HG02870 (cell line): ENCODE measurements around the gene ZC3H12C.
"Not testable (repeated sequence)": the region's sequence is repeated elsewhere in the genome, so short reads cannot be mapped to it uniquely, and the experiment has no call there.

Experiments
- ATAC-seq: cut with Tn5 transposase; IDR thresholded peaks from one replicate; pipeline ENCODE4 v1.9.1; 2021; ENCODE audit warnings: mild to moderate bottlenecking, moderate library complexity; ENCODE audit not compliant: unreplicated experiment

ZC3H12C gene

DNA sequence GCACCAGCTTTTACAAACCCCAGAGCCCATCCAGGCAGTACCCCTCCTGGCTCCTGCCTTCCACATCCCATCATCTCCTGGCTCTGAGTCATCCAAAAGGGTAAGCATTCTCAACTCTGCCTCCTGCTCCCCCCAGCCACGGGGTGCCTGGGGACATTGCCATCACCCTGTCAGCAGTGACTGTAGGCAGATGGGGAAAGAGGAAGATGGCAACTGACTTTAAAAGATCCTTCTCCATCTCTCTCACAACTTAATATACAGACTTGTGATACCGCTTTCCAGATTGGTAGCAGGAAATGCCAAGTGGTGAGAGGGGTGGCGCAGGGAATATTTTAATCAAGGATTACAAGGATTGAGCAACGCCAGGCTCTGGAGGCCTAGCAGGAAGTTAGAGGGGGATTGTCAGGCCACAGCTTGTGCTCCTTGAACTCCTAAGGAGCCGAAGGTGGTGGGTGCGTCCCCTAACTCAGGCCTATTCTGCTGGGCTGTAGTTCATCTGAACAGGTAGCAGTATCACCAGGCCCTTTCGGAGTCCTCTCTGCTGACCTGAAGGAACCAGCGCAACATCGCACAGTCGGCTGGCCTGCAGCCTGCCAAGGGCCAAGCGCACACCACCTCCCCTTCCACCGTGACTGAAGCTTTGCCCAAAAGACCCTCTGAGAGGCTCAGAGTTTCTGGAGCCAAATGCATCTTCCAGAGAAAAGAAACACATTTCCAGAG, 83.3 kb downstream of the ZC3H12C start:
- no peak for ATAC-seq

DNA sequence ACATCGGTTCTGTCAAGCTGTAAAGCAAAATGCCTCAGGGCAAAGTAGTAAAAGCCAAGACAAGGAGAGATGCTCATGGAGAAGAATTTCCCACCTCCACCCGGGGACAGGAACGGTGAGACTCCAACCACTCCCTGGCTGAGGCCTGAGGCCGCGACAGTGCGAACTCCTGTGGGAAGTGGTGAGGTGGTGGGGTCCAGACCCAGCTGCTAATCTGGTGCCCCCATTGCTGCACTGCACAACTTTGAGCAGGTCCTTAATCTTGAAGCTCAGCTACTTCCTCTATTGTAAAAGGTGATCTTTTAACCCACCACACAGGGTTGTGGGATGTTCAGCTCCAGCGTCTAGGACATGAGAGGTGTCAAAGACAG, 83.9 kb downstream of the ZC3H12C start:
- ATAC-seq, result no peak

DNA sequence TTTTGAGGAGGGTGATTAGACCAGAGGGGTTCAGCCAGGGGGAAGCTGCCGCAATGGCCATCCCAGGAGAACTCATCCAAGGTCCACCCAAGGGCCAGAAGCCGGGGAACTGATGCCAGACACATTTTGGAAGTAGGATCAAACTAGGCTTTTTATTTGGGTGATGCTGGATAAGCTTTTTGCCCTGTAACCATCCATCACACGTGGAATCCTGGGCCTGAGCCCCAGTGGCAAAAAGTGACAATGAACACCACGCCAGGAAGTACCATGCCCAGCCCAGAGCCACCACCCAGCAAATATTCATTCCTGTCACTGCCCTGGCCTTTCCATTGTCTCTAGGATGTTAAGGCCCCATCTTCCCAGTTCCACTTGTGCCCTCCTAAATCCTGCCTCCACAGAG, 85.9 kb downstream of the ZC3H12C start:
- ATAC-seq, result no peak

DNA sequence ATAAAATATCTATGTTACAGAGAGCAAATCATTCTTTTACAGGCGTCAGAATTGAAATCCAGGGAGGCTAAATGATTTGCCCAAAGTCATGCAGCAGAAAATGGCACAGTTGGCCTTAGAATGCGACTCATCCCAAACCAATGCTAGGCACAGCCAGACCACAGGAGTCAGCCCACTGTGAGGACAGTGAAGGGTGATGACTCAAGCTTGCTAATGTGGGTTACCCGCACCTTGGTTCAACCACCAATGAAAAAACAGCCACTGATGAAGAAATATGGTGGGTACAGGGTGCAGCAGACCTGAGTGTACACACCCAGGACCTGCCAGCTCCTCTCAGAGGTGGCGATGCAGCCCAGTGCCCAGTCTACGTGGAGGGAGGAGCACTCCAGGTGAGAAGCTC, 89.7 kb downstream of the ZC3H12C start:
- ATAC-seq, result no peak

DNA sequence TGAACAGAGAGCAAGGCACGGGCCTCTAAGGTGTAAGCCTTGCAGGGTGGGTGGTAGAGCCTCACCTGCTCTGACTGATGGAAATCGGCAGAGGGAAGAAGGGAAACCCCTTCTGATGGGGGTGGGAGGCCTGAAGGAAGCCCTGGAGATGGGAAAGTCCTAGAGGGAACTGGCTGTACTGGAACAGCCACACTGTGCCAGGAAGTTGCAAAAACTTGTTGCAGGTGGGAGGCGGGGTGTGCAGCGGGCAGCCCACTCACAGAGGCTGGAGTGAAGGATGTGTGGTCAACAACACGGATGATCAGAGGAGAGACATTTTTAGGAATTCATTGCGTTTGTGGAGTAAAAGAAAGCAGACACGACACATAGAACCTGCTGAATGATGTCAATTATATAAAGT, 91.3 kb downstream of the ZC3H12C start:
- no peak for ATAC-seq

DNA sequence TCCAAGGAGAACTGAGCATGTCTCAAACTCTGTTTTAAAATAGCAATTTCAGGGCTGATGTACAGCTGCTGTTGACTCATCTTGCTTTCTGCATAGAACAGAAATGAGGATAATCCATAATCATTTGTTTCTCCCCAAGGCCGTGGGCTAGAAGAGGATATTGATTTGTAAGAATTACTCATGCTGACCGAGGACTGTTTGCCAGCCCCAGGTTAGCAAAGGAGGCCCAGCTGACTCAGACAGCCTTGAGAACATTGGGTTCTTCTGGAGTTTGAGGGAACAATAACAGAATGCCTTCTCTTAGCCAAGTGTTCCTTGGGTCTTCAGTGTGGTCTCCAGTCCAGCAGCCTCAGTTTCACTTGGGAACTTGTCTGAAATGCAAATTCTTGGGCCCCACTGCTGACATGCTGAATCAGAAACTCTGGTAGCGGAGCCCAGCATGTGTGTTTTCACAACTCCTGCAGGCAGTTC, 92.0 kb downstream of the ZC3H12C start:
- ATAC-seq, result no peak

DNA sequence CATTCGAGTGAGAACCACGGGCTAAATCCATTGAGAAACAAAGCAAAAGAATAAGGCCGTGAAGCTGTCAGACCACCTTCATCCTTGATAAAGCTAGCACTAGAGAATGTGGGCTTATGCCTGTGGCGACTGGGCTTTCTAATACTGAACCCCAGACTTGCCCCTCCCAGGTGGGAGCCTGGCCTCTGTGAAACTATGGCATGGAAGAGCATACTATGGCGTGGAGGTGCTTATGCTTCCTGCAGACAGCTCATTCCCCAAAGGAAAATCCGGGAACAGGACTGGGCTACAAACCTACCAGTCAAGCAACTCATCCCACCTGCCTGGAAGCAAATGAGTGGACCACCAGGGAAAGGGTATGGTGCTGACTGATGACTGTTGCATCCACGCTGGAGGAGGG, 92.4 kb downstream of the ZC3H12C start:
- no peak for ATAC-seq

DNA sequence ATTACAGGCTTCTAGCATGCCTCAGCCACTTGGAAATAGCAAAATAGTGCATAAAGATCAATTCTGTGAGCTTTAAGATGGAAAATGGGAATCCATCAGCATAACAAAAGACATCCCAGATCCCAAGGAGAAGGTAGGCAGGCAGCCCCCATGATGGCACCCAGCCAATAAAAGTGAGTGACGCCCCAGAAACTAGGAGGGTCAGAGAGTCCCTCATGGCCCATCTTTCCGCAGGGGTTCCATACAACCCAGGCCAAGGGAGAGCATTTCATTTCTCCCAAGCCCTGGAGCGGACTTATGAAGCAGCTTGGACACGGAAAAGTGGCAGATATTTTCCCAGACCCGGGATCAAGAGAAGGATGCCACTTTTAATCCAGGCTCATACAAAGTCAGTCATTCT, 93.3 kb downstream of the ZC3H12C start:
- ATAC-seq, result no peak

DNA sequence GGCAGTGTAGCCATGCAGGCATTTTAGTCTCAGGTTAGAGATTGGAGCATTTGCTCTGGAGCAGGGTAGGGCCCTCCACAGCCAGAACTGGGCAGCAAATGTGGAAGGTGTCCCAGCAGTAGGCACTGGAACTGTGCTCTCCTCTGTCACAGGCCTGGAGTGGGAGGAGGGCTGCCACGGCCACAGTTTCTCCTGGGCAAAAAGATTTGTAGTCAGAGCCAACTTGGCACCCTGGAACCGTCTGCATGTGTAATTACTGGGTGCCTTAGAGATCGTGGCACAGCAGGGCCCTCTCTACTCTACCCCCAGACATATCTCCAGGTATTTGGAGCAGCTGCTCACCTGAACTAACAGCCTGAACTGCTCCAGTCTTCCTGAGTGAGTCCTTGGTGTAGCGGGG, 93.7 kb downstream of the ZC3H12C start:
- ATAC-seq, result no peak

DNA sequence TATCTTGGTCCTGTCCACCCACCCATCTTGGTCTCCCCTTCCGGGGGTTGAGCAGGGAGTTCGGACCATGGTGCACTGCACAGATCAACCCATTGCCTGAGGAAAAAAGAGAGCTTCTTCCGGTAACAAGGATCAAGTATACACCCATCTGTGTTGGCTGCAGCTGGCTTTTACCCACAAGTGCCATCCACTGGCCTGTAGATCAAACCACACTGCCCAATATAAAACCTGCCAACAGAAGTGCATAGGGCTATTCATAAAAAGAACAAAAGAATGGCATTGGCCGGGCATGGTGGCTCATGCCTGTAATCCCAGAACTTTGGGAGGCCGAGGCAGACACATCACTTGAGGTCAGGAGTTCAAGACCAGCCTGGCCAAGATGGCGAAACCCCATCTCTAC, 94.5 kb downstream of the ZC3H12C start:
- ATAC-seq, result no peak

DNA sequence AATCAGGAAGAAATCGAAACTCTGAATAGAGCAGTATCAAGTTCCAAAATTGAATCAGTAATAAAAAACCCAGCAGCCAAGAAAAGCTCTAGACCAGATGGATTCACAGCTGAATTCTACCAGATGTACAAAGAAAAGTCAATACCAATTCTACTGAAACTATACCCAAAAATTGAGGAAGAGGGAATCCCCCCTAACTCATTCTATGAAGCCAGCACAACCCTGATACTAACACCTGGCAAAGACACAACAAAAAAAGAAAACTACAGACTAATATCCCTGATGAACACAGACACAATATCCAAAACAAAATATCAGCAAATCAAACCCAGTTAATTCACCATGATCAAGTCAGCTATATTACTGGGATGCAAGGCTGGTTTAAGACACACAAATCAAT, 97.7 kb downstream of the ZC3H12C start:
- no peak for ATAC-seq

DNA sequence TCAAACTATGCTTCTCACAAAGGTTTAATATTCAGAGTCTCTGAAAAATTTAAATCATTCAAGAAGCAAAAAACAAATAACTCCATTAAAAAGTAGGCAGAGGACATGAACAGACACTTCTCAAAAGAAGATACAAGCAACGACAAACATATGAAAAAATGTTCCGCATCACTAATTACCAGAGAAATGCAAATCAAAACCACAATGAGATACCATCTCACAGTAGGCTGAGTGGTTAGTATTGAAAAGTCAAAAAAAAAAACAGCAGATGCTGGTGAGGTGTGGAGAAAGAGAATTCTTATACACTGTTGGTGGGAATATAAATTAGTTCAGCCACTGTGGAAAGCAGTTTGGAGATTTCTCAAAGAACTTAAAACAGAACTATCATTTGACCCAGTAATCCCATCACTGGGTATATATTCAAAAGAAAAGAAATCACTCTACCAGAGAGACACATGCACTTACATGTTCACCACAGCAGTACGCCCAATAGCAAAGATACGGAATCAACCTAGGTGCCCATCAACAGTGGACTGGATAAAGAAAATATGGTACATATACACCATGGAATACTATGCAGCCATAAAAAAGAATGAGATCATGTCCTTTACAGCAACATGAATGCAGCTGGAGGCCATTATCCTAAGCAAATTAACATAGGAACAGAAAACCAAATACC, 99.6 kb downstream of the ZC3H12C start:
- peak; percentile 73 for ATAC-seq

DNA sequence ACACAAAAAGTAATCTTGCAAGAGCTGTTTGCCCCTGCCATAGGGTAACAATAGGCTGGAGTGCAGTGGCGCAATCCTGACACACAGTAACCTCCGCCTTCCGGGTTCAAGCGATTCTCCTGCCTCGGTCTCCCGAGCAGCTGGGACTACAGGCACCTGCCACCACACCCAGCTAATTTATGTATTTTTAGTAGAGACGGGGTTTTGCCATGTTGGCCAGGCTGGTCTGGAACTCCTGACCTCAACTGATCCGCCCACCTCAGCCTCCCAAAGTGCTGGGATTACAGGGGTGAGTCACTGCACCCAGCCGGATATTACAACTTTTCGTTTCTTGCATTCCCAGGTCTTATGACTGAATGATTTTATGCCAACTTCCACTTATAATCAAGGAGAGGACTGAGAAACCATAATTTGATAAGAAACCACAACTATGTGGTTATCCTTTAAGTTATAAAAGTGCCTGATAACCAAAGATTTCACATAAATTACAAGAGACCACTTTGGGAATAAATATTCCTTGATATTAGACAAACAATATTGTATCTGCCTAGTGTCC, 101.1 kb downstream of the ZC3H12C start:
- ATAC-seq, result not testable (repeated sequence)

DNA sequence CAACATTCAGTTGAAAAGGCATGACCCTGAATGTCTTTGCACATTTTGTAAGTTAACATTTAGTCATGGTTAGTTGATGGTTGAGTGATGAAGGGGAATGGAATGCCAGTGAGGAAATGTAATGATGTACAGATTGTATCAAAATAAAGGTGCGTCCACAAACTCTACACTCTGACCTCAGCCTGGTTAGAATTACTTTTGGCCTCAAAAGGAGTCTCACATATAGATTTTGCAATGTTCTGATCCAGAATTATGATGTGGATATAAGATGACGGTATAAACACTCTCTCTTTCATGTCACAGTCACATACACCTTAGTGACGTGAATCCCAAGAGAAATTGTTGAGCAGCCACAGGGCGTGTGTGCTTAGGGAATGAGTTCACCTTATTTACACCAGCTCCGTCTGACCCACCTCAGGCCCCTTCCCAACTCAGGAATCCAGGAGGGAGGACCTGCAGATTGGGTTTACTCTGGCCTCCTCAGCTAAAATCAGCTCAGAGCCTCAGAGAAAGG, 103.1 kb downstream of the ZC3H12C start:
- no peak for ATAC-seq

DNA sequence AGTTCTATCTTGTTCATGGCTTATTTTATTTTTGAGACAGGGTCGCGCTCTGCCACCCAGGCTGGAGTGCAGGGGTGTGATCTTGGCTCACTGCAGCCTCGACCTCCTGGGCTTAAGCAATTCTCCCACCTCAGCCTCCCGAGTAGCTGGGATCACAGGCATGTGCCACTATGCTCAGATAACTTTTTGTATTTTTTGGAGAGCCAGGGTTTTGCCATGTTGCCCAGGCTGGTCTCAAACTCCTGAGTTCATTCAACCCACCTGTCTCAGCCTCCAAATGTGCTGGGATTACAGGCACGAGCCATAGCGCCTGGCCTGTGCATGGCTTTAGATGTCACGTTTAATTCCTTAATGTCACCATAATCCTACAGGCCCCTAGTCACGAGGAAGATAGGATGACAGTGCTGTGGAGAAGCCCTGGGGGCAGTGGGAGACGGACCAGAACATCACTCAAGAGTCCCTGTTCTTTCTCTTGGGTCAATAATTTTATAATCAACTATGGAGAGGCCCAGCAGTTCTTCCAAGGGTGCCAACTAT, 103.8 kb downstream of the ZC3H12C start:
- no peak for ATAC-seq

DNA sequence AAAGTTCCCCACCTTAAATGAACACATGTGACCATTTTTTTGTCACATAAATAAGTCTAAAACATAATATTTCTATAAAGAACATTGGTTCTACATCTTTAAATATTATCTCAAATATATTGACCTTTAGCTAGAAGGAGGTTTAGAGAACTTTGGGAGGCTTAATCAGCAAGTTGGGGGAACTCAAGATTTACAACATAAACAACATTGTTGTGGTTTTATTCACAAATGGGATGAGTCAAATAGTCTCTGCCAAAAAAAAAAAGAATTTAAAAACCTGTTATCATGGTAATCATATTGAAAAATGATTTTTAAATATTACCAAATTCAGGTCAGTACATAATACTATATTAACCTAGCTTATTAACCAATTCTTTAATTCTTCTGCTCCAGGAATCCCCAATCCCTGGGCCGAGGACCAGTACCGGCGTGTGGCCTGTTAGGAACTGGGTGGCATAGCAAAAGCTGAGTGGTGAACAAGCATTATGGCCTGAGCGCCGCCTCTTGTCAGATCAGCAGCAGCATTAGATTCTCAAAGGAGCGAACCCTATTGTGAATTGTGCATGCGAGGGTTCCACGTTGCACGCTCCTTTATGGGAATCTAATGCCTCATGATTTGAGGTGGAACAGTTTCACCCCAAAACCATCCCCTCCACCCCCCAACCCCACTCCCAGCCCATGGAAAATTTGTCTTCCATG, 105.0 kb downstream of the ZC3H12C start:
- ATAC-seq, result no peak

DNA sequence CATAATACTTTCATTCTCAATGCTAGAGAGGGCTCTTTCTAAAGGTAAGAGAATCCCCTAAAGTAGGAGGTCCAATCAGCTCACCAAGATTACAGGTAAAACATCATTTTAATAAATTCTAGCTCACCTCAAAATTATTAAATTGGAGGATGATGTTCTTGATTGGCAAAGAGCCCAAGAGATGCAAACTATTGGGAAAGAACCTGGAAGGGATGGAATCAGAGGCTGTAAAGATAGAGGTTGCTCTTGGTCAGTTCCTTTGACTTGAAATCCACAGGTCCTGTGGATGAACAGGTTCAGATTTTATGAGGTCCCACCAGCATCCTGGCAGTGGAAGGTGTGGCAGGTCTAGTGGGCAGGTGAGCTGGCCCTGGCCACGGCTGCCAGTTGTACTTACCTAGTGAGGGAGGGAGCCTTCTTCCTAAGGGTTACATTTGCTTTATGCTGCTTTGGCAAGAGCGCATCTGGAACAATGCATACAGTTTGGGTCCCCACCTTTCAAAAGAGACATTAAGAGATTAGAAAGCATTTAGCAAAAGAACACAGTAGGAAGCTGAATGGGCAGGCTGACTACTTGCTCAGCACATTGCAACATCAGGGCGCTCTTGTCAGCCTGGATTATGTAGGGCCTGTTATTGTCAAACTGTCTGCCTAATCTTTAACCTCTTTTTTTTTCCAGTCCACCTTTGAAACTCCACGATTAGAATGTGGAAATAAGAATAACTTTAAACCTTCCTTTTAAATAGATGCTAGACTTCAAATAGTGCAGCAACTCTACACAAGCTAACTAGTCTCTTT, 106.2 kb downstream of the ZC3H12C start:
- ATAC-seq, result no peak

DNA sequence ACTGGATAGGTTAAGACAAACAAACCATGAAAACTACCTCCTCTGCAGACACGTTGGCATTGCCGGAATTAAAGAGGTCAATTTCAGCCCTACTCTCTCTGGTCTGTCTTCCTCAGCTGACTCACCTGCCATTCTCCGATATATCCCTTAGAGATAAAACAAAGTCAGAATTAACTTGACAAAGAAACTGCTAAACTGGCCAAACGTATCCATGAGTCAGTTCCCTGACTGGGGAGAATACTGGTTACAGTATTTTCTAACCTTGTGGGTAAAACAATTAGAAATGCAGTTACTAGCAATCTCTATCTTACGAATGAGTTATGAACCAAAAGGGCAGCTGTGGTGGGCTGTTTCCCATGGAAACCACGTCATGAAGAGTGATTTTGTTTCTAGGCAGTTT, 107.0 kb downstream of the ZC3H12C start:
- no peak for ATAC-seq

DNA sequence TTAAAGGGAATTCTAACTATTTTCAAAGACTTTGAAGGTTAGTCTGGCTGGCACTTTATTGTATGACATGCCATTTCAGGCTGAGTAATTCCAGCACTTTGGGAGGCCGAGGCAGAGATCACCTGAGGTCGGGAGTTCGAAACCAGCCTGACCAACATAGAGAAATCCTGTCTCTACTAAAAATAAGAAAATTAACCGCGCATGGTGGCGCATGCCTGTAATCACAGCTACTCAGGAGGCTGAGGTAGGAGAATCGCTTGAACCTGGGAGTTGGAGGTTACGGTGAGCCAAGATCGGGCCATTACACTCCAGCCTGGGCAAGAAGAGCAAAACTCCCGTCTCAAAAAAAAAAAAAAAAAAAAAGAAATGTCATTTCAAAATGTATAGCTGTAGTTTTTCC, 107.6 kb downstream of the ZC3H12C start:
- no peak for ATAC-seq

DNA sequence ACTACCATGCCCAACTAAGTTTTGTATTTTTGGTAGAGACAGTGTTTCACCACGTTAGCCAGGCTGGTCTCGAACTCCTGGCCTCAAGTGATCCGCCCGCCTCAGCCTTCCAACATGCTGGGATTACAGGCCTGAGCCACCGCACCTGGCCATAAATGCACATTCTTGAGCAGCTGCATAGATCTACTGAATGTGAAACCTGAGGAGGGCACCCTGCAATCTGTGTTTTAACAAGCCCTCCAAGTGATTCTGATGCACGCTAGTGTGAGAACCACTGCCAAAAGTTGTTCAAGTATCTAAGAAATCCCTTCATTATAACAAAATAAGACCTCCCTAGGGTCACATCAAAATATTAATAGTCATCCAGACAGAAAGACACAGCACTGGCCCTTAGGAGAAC, 113.9 kb downstream of the ZC3H12C start:
- ATAC-seq, result no peak
